Measurements from ENCODE around the gene SUSD4. TPM values are rescaled to one million over a fixed set of nuclear protein-coding genes. Genes with fewer than 3 reads are reported as not detected.

SUSD4 gene
- total and polyA plus RNA-seq, 2 of the 4 experiments (the other 2 are of a cell fraction): 1.8 to 2.7 TPM

- Histone ChIP-seq H3K36me3 (ENCODE audit: control insufficient read depth, insufficient read depth, low read length) (no peaks in the 10 kb centered on the region), H2AK9ac (replicated peaks; ENCODE audit: low read depth, low read length, poor library complexity) (no peak overlapping the region), H3K4ac (ENCODE audit: low read depth, low read length) (no peak overlapping the region), H2BK20ac (ENCODE audit: low read depth, low read length) (no peak overlapping the region), H2BK120ac (ENCODE audit: low read depth, low read length) (no peak overlapping the region), H4K91ac (ENCODE audit: insufficient read depth, low read depth, low read length) (no peak overlapping the region), H3K14ac (replicated peaks; ENCODE audit: low read depth, low read length) (no peak overlapping the region), H3K9me1 (ENCODE audit: insufficient read depth, low read length) (peaks cover 10% of the 10 kb centered on the region), H2AFZ (replicated peaks; ENCODE audit: low read length, poor library complexity) (no peak overlapping the region), H3K4me1 (ENCODE audit: control insufficient read depth, insufficient read depth, low read length) (peaks cover 6% of the 10 kb centered on the region), H4K8ac (ENCODE audit: low read depth in 2 of 2, low read length in 2 of 2) (no peak overlapping the region), H3K27ac (ENCODE audit: insufficient read depth, low read length) (no peak overlapping the region), H3K4me3 (ENCODE audit: insufficient read depth, low read depth, low read length) (no peak overlapping the region), H3K4me2 (ENCODE audit: low read depth, low read length) (no peak overlapping the region), H3K79me1 (ENCODE audit: low read depth in 1 of 2, low read length in 2 of 2) (no peaks in the 10 kb centered on the region), H2BK15ac (ENCODE audit: low read depth, low read length) (no peak overlapping the region), H2AK5ac (ENCODE audit: low read depth, low read length) (no peak overlapping the region), H3K27me3 (ENCODE audit: control insufficient read depth, insufficient read depth, low read length) (peaks cover 2% of the 10 kb centered on the region; the same call in 1 of the 2 replicates), H4K5ac (ENCODE audit: low read depth, low read length) (no peak overlapping the region), H3K23ac (ENCODE audit: low read depth, low read length) (no peak overlapping the region), H3K9ac (ENCODE audit: low read depth, low read length) (no peak overlapping the region), H3K56ac (ENCODE audit: extremely low read depth, insufficient read depth, low read length) (no peak overlapping the region), H2BK5ac (ENCODE audit: low read depth, low read length, poor library complexity, severe bottlenecking) (no peak overlapping the region), H3K9me3 (ENCODE audit: control insufficient read depth, insufficient read depth, low read length) (no peaks in the 10 kb centered on the region), H4K20me1 (ENCODE audit: insufficient read depth, low read length) (no peaks in the 10 kb centered on the region), H3K18ac (ENCODE audit: low read depth, low read length) (no peak overlapping the region)
- dilution Hi-C loops (cut with HindIII; ENCODE audit: low sequenced_read_pairs, unreplicated experiment): no loop called here
- no peak for TF ChIP-seq RAD21 (IDR thresholded peaks at IDR 0.05; ENCODE audit: low read length)
- no peak for TF ChIP-seq BHLHE40 (IDR thresholded peaks at IDR 0.05; ENCODE audit: low read depth, low read length)
- TF ChIP-seq USF2 (IDR thresholded peaks at IDR 0.05; ENCODE audit: low read depth, low read length): no peak
- TF ChIP-seq MAFK (IDR thresholded peaks at IDR 0.05; ENCODE audit: low read depth, low read length): no peak
- TF ChIP-seq RFX5 (IDR thresholded peaks at IDR 0.05; ENCODE audit: low read depth, low read length): no peak
- TF ChIP-seq NFE2L2 (IDR thresholded peaks at IDR 0.05; ENCODE audit: low read depth, low read length): no peak
- no peak for TF ChIP-seq FOS (IDR thresholded peaks at IDR 0.05; ENCODE audit: low read depth, low read length)
- no peak for TF ChIP-seq ELK1 (IDR thresholded peaks at IDR 0.05; ENCODE audit: borderline replicate concordance, low read depth, low read length)
- no peak for TF ChIP-seq SMC3 (IDR thresholded peaks at IDR 0.05; ENCODE audit: low read depth, low read length)
- TF ChIP-seq MXI1 (IDR thresholded peaks at IDR 0.05; ENCODE audit: borderline replicate concordance, low read depth, low read length): no peak
- TF ChIP-seq CEBPB (IDR thresholded peaks at IDR 0.05; ENCODE audit: low read depth, low read length): no peak
- TF ChIP-seq CHD1 (IDR thresholded peaks at IDR 0.05; ENCODE audit: low read depth, low read length): no peak
- no peak for TF ChIP-seq POLR2A (IDR thresholded peaks at IDR 0.05; ENCODE audit: low read depth, low read length)
- no peak for TF ChIP-seq MAZ (IDR thresholded peaks at IDR 0.05; ENCODE audit: borderline replicate concordance, low read depth, low read length)
- no peak for TF ChIP-seq RCOR1 (IDR thresholded peaks at IDR 0.05; ENCODE audit: insufficient replicate concordance, low read length)
- 83% methylated on average over 1 of the region's 6 CpGs; no CpG with 5 or more reads in 1 of the 2 experiments for WGBS, 2 experiments (ENCODE audit: extremely low coverage in 2 of 2, insufficient read length in 1 of 2)
- in situ Hi-C loops (cut with MboI; ENCODE audit: low sequenced_read_pairs): no loop called here
- intact Hi-C loops (cut with micrococcal nuclease): no loop called here
- ATAC-seq (ENCODE audit: low read depth) (no peak), DNase-seq (no peak)
- no TSS peak for BruUV-seq (replicated peaks)
- POLR2A ChIA-PET (ENCODE audit: unreplicated experiment): no interaction called here
- CTCF ChIA-PET: no interaction called here
These were observed 138.5 kb downstream of the SUSD4 start for GRCh38 chr1:223225481-223225880.
